ENCODE results near the gene ENOSF1.

DNA sequence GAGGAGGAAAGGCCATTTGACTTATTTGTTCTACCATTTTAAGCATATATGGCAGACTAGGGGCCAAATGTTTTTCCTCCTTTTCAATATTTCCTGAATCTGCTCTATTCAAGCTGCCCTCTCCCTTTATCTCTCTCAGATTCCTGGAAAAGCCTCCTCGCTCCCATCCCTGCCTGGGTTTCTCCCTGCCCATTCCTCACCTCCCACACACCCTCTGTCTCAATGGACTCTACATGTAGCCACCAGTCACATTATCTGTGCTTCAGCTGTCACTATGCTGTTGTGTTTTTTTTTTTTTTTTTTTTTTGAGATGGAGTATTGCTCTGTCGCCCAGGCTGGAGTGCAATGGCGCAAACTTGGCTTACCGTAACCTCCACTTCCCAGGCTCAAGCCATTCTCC, 32.0 kb downstream of the ENOSF1 start:
- TF ChIP-seq, protein P1, sequence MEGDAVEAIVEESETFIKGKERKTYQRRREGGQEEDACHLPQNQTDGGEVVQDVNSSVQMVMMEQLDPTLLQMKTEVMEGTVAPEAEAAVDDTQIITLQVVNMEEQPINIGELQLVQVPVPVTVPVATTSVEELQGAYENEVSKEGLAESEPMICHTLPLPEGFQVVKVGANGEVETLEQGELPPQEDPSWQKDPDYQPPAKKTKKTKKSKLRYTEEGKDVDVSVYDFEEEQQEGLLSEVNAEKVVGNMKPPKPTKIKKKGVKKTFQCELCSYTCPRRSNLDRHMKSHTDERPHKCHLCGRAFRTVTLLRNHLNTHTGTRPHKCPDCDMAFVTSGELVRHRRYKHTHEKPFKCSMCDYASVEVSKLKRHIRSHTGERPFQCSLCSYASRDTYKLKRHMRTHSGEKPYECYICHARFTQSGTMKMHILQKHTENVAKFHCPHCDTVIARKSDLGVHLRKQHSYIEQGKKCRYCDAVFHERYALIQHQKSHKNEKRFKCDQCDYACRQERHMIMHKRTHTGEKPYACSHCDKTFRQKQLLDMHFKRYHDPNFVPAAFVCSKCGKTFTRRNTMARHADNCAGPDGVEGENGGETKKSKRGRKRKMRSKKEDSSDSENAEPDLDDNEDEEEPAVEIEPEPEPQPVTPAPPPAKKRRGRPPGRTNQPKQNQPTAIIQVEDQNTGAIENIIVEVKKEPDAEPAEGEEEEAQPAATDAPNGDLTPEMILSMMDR (IDR thresholded peaks at IDR 0.05), result no peak
- TF ChIP-seq EP300 (IDR thresholded peaks at IDR 0.05), result no peak
- TF ChIP-seq POLR2A (IDR thresholded peaks at IDR 0.05), result no peak
- no peak for TF ChIP-seq POLR2AphosphoS5 (IDR thresholded peaks at IDR 0.05)
